C4-2B (cell line): Measurements from ENCODE around the gene PACS2.

Experiments used
- ZFX ChIP-seq: fragments of 450-650 bp; IDR thresholded peaks from 2 replicates; pipeline ENCODE4 v1.6.1; 2017
- TF ChIP-seq, protein P1 (sequence below): fragments of 450-650 bp; conservative IDR thresholded peaks from 2 replicates; pipeline ENCODE4 v1.5.1; 2017; ENCODE audit warnings: mild to moderate bottlenecking

DNA sequence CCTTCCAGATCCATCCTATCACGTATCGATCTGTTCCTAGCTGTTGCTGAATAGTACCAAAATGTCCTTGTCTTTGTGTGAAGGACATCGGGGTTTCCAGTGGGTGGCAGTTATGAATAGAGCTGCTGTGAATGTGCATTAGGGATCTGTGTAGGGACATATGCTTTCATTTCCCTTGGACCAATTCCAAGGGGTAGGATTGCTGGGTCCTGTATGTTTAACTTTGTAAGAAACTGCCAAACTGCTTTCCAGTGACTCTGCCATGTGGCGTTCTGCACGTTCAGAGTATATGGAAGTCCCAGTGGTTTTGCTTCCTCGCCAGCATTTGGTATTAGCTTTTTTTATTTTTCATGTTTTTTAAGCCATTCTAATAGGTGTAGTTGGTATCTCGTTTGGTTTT lies 28.6 kb downstream of the PACS2 start:
- TF ChIP-seq, protein P1, sequence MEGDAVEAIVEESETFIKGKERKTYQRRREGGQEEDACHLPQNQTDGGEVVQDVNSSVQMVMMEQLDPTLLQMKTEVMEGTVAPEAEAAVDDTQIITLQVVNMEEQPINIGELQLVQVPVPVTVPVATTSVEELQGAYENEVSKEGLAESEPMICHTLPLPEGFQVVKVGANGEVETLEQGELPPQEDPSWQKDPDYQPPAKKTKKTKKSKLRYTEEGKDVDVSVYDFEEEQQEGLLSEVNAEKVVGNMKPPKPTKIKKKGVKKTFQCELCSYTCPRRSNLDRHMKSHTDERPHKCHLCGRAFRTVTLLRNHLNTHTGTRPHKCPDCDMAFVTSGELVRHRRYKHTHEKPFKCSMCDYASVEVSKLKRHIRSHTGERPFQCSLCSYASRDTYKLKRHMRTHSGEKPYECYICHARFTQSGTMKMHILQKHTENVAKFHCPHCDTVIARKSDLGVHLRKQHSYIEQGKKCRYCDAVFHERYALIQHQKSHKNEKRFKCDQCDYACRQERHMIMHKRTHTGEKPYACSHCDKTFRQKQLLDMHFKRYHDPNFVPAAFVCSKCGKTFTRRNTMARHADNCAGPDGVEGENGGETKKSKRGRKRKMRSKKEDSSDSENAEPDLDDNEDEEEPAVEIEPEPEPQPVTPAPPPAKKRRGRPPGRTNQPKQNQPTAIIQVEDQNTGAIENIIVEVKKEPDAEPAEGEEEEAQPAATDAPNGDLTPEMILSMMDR: no peak
- no peak for TF ChIP-seq ZFX
